SU-DHL-6 (cell line): Measurements from ENCODE around the gene SNCB.

ENCODE experiments used
- H2AFZ ChIP-seq: fragments of 200-600 bp; sonication (generic); 2 replicates; pipeline ENCODE4 v1.6.1; 2014; ENCODE audit warnings: low read depth, mild to moderate bottlenecking, moderate library complexity, mixed read lengths, antibody characterized with exemption, low read length; ENCODE audit not compliant: severe bottlenecking
- H3F3A ChIP-seq: fragments of 200-600 bp; shearing (Covaris generic); 2 replicates; pipeline ENCODE4 v1.6.0; 2016; ENCODE audit warnings: antibody characterized with exemption, mild to moderate bottlenecking; ENCODE audit not compliant: insufficient read depth
- H3K27ac ChIP-seq: fragments of 200-600 bp; sonication (generic); 2 replicates; pipeline ENCODE4 v1.5.1; 2016; ENCODE audit warnings: low read depth, mild to moderate bottlenecking, low read length, moderate library complexity, mixed read lengths
- H3K27me3 ChIP-seq: fragments of 200-600 bp; sonication (generic), shearing (Covaris generic); 2 replicates; pipeline ENCODE4 v1.6.0; 2014; ENCODE audit warnings: mild to moderate bottlenecking, low read length
- H3K36me3 ChIP-seq: fragments of 200-600 bp; sonication (generic); 2 replicates; pipeline ENCODE4 v1.6.1; 2014; ENCODE audit warnings: mild to moderate bottlenecking, low read length, mixed read lengths
- H3K4me2 ChIP-seq: fragments of 300-600, 200-600 bp; shearing (Covaris generic), sonication (generic); 2 replicates; pipeline ENCODE4 v1.6.0; 2014; ENCODE audit warnings: low read length, low read depth, mild to moderate bottlenecking; ENCODE audit not compliant: poor library complexity, severe bottlenecking
- H3K4me3 ChIP-seq: fragments of 200-600 bp; sonication (generic); 2 replicates; pipeline ENCODE4 v1.5.1; 2014; ENCODE audit warnings: antibody characterized with exemption, low read length, mild to moderate bottlenecking, mixed read lengths; ENCODE audit not compliant: insufficient read depth, poor library complexity, severe bottlenecking
- H3K79me2 ChIP-seq: fragments of 200-600 bp; sonication (generic); 2 replicates; pipeline ENCODE4 v1.6.1; 2014; ENCODE audit warnings: mild to moderate bottlenecking, low read length, moderate library complexity; ENCODE audit not compliant: insufficient read depth
- H3K9ac ChIP-seq: fragments of 200-600 bp; sonication (generic); 2 replicates; pipeline ENCODE4 v1.7.0; 2014; ENCODE audit warnings: mild to moderate bottlenecking, low read length
- H3K9me2 ChIP-seq: fragments of 200-600 bp; sonication (generic); replicated peaks from 2 replicates; pipeline ENCODE4 v1.6.1; 2014; ENCODE audit warnings: low read length; ENCODE audit not compliant: insufficient read depth
- H3K9me3 ChIP-seq: fragments of 200-600 bp; sonication (generic); 2 replicates; pipeline ENCODE4 v1.6.1; 2014; ENCODE audit warnings: low read length, mixed read lengths; ENCODE audit not compliant: insufficient read depth
- H4K20me1 ChIP-seq: fragments of 200-600 bp; sonication (generic); 2 replicates; pipeline ENCODE4 v1.6.1; 2014; ENCODE audit warnings: low read depth, mild to moderate bottlenecking, antibody characterized with exemption, low read length, moderate library complexity, mixed read lengths
- EZH2phosphoT487 ChIP-seq: fragments of 200-600 bp; sonication (generic), shearing (Covaris generic); conservative IDR thresholded peaks from 2 replicates; pipeline ENCODE4 v1.6.1; 2018; ENCODE audit warnings: mild to moderate bottlenecking, antibody characterized with exemption, low read length, moderate library complexity, mixed read lengths
- TF ChIP-seq, protein P1 (sequence below): fragments of 200-600 bp; sonication (generic); IDR thresholded peaks from one replicate; pipeline ENCODE4 v1.5.1; 2017; ENCODE audit warnings: antibody characterized with exemption, mild to moderate bottlenecking, low read length, moderate library complexity; ENCODE audit not compliant: insufficient read depth, poor library complexity, severe bottlenecking

The SNCB gene

DNA sequence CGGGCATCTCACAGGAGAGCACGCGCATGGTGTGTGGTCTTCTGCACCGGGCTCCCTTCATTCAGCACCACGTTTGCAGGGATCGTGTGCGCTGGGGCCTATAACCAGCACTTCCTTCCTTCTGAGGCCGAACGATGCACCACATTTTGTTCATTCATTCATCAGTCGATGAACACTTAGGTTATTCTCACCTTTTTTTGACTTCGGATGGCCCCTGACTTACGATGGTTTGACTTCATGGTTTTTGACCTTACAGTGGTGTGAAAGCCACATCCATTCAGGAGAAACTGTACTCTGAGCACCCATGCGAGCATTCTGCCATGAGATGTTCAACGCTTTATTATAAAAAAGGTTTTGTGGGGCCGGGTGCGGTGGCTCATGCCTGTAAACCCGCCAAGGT is 44.5 kb upstream of the SNCB start:
- no peaks in the 10 kb centered on the region for H3K9me3 ChIP-seq
- H3K36me3 ChIP-seq = no peaks in the 10 kb centered on the region
- H4K20me1 ChIP-seq = no peaks in the 10 kb centered on the region
- H2AFZ ChIP-seq = no peak overlapping the region
- H3K79me2 ChIP-seq = no peaks in the 10 kb centered on the region
- no peak overlapping the region for H3K9ac ChIP-seq
- H3K27me3 ChIP-seq = no peaks in the 10 kb centered on the region
- TF ChIP-seq EZH2phosphoT487 = no peak
- TF ChIP-seq, protein P1, sequence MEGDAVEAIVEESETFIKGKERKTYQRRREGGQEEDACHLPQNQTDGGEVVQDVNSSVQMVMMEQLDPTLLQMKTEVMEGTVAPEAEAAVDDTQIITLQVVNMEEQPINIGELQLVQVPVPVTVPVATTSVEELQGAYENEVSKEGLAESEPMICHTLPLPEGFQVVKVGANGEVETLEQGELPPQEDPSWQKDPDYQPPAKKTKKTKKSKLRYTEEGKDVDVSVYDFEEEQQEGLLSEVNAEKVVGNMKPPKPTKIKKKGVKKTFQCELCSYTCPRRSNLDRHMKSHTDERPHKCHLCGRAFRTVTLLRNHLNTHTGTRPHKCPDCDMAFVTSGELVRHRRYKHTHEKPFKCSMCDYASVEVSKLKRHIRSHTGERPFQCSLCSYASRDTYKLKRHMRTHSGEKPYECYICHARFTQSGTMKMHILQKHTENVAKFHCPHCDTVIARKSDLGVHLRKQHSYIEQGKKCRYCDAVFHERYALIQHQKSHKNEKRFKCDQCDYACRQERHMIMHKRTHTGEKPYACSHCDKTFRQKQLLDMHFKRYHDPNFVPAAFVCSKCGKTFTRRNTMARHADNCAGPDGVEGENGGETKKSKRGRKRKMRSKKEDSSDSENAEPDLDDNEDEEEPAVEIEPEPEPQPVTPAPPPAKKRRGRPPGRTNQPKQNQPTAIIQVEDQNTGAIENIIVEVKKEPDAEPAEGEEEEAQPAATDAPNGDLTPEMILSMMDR = no peak
- no peak overlapping the region for H3K27ac ChIP-seq
- no peak overlapping the region for H3K4me2 ChIP-seq
- H3K4me3 ChIP-seq = no peak overlapping the region
- no peaks in the 10 kb centered on the region for H3K9me2 ChIP-seq
- no peaks in the 10 kb centered on the region for H3F3A ChIP-seq

DNA sequence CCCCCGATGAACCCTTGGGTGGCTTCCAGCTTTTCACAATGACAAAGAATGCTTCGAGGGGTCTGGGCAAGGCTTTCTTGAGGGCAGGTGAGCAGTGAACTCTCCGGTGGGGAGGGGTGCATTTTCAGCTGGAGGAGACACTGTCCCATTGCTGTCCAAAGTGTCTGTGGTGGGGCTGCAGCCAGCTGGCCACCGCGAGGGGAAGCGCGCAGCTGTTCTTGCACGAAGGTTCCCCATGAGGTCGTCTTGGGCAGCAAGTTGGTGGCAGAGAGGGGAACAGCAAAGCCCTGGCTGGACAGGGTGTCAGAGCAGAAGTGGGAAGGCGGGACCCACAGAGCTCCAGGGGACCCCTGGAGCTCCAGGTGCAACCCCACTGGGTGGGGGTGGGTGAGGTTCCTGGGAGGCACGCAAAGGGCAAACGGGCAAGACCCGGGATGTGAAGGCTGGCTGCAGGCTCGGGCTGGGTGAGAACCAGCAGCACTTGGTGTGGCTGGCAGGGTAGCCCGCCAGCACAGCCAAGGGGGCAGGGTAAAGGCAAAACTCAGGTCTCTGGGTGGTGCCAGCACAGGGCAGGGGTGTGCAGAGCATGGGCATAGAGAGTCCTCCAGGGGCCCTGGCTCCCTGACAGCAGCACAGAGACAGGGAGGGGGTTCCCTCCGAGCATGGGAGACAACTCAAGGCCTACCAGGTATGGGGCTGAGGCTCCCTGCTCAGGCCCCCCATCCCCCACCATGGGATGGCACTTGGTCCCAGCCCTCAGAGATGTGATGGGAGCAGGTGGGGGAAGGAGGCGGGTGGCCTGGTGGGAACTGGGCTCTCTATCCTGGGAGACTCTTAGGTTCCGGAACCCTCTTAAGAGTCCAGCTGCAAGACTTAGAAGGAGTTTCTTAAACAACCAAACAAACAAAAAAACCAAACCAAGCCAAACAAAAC is 43.6 kb upstream of the SNCB start:
- no peak for TF ChIP-seq EZH2phosphoT487
- TF ChIP-seq, protein P1 = no peak
- no peaks in the 10 kb centered on the region for H3K79me2 ChIP-seq
- H3K36me3 ChIP-seq = no peaks in the 10 kb centered on the region
- H3F3A ChIP-seq = no peaks in the 10 kb centered on the region
- H4K20me1 ChIP-seq = no peaks in the 10 kb centered on the region
- no peaks in the 10 kb centered on the region for H3K9me3 ChIP-seq
- no peak overlapping the region for H3K9ac ChIP-seq
- H3K4me2 ChIP-seq = no peak overlapping the region
- no peaks in the 10 kb centered on the region for H3K27me3 ChIP-seq
- no peaks in the 10 kb centered on the region for H3K9me2 ChIP-seq
- no peak overlapping the region for H3K4me3 ChIP-seq
- H3K27ac ChIP-seq = no peak overlapping the region
- no peak overlapping the region for H2AFZ ChIP-seq

DNA sequence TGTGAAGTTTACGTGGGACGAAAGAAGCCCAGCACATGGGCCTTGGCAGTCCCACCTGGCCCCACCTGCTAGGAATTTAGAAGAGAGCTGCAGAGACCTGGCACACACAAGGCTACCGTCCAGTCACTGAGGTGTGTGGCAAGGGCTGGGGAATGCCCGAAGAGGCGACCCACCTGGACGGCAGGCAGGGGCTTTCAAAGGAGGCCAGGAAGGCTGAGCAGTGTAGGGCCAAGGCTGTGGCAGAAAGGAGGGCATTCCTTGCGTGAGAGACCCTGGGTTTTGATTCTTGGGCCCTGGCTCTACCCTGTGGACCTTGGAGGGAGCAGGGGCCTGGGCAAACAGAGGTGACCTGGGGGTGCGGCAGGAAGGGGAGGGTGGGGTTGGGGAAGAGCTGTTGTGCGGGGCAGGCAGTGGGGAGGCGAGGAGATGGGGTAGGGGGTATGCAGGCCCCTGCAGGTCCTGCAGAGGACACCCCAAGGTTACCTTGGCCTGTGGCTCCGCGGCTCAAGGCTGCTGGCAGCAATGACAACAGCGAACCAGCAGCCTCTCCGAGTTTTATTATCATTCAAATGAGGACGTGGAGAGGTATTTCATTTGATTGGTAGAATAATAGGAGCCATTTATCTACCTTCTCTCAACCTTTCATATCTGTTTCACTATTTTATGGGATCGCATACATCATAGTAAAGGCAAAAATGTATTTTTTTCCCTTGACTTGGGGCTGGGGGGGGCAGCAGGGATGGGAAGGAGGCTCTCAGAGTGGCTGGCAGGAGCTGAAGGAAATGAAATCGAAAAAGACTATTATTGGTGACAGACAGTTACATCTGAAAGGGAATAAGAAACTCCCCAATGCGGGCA is 41.8 kb upstream of the SNCB start:
- Histone ChIP-seq H3F3A (no peaks in the 10 kb centered on the region), H3K79me2 (no peaks in the 10 kb centered on the region), H3K36me3 (no peaks in the 10 kb centered on the region), H3K27ac (no peak overlapping the region), H2AFZ (no peak overlapping the region), H3K9ac (no peak overlapping the region), H3K4me3 (no peak overlapping the region), H4K20me1 (no peaks in the 10 kb centered on the region), H3K9me2 (no peaks in the 10 kb centered on the region), H3K9me3 (no peaks in the 10 kb centered on the region), H3K4me2 (no peak overlapping the region), H3K27me3 (no peaks in the 10 kb centered on the region; the same call in 1 of the 2 replicates)
- TF ChIP-seq, protein P1 = no peak
- no peak for TF ChIP-seq EZH2phosphoT487
